GM19395 (cell line): ENCODE results near the gene GLT6D1.

ENCODE experiments used
- ATAC-seq: cut with Tn5 transposase; IDR thresholded peaks from one replicate; pipeline ENCODE4 v1.9.1; 2021; ENCODE audit warnings: mild to moderate bottlenecking, moderate library complexity; ENCODE audit not compliant: unreplicated experiment

Gene GLT6D1

DNA sequence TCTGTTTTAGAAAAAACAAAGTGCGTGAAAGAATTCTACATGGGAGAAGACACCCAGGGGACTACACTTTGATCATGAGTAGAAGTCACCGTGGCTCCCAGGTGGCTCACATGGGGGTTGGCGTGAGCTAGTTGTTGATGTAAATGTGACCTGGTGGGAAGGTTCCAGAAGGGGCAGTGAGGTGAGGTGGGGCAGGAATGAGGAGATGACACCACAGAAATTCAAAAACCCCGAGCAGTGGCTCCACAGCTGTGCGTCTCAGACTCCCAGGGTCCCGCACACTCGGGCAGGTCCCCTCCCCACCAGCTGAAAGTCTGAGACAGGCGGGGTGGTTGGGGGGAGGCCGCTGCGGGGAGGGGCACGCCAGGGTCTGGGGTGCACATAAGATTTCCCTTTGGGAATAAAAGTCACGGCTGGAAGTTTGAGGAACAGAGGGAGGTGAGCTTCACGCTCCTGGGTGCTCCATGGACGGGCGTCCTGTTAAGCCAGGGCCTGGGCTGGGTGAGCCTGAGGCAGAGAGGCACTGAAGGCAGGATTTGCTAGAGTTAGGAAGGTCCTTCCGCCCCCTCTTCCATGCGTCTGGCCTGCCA is 29.9 kb downstream of the GLT6D1 start:
- no peak for ATAC-seq

DNA sequence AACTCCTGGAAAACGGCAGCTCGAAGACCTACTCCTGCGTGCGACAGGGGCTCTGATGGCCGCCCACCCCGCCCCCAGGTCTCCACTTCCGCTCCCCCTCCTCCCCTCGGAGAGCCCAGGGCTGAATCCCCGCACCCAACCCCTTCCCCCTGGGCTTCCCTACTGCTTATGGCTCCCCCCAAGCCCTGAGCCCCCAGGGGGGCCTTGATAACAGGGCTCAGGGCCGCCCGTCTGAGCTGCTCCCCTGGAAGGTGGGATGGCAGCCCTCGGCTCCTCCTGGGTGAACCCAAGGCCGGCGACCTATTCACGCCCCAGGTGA is 30.4 kb downstream of the GLT6D1 start:
- ATAC-seq = no peak

DNA sequence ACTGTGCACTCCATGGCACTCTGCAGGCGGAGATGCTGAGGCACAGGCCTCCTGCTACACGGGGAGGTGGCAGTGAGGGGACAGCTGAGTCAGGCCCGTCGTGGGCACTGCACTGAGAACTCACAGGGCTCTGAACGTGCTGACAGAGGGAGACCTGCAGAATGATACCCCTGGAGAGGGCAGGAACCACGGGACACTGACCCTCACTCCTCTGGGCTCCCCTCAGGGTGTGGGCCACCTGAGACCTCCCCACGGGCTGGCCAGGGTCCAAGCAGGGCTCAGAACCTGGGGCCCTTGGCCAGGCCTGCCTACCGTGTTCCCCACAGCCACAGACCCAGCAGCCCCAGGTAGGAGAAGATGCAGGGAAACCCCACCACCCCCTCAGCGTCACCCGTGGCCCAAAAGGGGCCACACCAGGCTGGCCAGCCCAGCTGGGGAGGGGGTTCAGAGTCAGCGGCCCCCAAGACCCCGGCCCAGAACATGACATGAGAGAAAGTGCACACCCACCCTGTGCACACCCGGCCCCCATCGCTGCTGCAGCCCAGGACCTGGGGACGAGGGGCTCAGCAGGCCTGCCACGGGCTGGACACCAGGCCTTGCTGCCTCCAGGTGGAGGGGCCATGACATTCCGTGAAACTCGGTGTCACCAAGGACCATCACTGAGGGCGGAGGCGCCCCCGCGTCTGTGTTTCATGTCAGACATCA is 30.9 kb downstream of the GLT6D1 start:
- ATAC-seq = no peak

DNA sequence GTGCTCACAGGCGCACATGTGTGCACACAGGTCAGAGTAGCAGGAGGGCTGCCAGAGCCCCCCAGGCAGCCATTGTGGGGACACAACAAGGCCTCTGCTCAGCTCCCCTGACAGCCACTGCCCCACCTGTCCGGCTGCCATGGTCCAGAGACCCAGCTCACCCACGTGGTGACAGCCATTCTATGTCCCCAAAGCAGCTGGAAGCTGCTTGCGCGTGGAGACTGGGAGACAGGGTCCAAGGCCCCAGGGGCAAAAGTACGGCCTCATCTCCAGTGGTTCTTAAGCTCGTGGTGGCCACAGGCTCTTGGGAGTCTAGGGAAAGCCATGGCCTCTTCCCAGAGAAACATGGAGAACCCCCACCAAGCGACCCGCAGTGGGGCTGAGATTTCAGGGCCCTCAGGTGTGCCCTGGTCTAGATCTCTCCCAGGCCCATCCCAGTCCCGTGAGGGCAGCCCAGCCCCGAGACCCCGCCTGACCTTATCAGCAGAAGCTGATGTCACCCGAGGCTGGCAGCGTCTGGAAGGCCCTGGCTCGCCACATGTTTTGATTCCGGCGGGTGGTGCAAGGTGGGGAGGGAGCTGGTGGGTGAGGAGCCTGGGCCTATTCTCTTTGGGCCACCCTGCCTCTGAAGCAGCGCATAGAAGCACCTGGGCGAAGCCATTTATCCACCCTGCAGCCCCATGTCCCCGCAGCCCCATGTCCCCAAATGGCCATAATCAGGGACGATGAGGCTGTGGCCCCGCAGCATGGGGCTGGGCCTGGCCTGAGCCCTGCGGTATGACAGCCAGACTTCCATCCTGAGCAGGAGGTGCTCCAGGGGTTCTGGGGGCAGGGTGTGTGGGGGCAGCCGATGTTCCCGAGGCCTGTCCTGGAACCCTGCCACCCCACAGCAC is 31.7 kb downstream of the GLT6D1 start:
- ATAC-seq = no peak

DNA sequence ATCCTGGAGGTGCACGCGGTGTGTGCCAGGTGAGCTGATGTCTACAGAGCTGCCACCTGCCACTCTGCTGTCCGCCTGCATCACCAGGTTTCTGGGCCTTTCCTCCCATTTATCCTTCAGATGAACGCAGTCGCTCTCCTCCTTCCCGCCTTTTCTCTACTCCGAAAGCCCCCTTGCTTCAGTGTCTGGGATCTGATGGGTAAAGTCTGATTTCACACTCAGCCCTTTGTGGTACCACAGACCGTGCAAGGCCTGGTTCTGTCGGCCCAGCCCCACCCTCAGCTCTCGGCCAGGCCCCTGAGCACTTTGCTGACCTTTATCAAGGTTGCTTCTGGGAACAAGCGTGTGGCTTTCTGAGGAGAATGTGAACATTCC is 32.5 kb downstream of the GLT6D1 start:
- ATAC-seq = no peak

DNA sequence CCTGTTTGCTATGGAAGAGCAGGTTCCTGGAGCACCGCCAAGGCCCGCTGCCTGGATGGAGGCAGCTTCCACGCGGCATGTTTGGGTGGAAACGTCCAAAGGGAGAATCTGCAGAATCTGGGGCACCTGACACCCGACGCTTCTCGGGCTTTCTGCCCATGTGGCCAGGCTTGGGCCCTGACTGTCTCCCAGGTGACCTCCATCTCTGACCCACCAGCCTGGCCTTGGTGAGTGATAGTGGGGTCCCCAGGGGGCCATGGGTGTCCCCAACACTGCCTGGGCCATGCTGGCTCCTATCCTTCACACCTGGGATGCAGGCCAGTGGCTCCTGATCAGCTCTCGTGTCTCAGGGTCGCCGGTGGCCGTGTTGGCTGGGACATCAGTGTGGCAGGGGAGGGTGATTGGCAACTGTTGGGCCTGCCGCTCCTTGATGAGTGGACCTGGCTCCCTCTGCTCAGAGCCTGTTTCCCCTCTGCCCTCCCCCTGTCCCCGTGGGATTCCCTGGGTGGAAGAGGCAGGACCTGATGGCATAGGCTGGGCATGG is 34.0 kb downstream of the GLT6D1 start:
- ATAC-seq = no peak

DNA sequence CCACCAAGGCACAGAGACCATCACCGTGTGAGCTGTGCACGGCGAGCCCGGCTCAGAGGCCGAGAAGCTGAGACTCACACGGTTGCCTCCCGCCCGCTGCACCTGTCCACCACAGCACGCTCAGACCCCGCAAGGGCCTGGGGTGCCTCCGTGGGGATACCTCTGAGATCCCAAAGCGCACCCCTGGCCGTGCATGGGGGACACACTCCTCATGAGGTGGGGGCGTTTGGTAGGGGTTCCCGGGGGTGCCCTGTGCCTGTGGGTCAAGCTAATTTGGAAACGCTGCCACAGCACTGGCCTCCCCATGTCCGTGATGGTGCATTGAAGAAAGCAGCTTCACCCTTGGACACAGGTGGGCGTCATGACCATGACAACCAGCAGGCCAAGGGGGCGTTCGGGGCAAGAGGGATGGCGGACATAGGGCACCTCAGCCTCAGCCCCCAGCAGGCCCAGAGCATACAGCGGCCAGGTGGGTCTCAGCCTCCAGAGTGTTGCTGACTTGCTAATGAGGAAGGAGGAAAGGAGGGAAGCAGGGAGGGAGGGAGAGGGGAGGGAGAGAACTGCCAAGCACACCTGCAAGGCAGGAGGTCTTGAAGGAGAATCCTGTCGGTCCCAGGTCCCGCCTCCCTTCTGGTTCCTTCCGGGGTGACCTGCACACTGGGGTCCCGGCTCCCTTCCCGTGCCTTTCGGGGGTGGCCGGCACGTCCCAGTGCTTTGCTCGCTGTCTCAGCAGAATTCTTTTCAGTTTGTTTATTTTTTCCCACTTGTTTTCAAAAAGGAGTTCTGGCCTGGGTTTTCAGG is 34.7 kb downstream of the GLT6D1 start:
- ATAC-seq = no peak

DNA sequence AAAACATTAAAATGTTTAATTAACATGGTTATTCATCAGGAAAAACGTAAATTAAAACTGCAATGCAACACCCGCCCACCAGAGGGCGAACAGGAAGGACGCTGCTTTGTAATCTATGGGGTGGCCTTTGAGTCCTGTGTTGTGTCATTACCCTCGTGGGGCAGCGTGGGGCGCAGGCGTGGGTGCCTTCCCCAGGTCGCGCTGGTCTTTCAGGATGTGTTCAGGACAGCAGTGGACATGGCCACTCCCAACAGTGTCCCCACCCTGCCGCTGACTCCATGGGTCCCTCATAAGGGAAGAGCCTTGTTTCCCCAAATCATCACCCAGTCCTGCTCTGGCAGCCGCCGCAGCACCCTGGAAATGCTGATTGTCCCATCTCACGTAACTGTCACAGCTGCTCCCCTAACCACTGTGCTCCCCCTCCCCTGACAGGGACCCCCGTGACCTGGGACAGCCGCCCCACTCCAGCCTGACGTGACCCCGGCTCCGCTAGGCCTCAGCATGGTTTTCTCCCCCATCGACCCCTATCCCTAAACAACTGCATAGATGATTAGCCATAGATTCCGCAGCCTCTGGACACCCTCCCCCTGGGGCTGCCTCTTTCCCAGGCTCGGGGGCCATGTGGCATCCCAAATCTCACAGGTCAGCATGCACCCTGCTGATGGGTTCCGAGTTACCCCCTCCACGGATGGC is 36.4 kb downstream of the GLT6D1 start:
- no peak for ATAC-seq

DNA sequence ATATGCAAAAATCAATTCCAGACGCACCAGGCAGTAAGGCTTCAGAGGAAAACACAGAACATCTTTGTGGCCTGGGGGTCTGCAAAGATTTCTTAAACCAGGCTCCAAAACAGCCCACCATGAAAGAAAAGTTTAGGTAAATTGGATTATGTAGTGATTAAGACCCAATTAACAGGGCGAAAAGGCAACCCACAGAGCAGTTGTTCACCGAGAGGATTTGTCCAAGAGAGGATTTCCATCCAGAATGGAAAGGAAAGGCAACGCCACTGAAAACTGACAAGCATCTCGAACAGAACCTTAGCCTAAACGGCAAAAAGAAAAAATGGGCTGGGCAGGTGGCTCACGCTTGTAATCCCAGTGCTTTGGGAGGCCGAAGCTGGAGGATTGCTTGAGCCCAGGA is 37.4 kb downstream of the GLT6D1 start:
- no peak for ATAC-seq

DNA sequence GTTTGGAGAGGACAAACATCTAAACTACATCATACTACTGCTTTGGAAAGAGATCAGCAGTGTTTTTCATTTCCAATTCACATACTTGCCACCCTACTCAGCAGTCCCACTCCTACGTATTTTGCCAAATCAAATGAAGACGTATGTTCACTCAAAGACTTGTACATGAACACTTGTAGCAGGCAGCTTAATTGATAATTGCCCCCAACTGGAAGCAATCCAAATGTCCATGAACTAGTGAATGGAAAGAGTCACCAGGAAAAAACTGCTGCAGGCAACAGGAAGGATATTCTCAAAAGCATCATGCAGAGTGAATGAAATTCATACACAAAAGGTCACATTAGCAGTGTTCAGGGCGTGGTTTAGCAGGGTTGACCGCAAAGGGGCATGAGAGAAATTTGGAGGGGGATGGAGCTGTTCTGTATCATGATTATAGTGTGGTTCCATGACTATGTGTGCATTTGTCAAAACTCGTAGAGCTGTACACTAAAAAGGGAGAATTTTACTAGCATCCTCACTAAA is 39.0 kb downstream of the GLT6D1 start:
- no peak for ATAC-seq

DNA sequence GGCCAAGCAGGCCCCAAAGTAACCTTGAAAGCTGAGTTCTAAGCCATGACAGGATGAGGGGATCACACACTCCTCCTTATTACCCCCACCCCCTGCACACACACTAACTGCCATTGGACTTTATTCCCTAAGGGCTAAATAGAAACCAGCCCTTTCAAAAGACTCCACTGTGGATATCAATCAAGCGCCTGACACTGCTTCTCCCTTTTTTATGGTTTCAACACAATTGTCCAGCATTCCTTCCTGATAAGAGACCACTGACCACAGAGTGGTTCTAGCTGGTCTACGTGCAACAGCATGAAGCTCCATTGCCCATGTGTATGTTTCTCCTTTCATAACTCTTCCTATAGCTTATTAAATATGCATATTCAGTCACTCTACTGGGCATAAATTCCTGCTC is 43.1 kb downstream of the GLT6D1 start:
- no peak for ATAC-seq

DNA sequence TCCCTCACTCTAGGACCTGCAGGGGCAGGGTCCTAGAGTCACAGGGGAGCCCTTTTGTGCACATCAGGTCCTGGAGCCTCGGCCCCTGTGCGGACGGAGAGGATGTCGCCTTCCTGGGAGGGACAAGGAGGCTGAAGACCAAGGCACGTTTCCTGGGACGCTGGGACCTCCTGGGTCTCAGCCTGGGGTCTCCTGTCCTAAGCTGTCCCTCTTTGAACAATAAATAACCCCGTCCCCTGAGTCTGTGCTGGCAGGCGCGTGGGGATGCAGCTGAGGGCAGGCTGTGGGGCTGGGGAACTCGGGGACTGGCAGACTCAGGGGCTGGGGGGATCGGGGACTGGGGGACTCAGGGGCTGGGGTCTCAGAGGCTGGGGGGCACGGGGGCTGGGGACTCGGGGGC is 46.7 kb downstream of the GLT6D1 start:
- no peak for ATAC-seq

DNA sequence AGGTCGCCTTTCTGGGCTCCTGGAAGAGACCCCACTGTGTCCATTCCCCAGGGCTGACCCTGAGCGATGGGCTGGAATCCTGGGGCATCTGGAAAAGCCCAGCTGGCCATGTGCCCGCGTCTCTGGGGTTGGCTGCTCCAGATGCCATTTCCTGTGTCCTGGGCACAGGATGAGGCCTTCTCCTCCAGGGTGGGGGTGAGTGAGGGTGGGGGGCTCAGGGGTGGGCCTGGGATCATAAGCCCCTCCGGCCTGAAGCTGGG is 47.1 kb downstream of the GLT6D1 start:
- ATAC-seq = no peak

DNA sequence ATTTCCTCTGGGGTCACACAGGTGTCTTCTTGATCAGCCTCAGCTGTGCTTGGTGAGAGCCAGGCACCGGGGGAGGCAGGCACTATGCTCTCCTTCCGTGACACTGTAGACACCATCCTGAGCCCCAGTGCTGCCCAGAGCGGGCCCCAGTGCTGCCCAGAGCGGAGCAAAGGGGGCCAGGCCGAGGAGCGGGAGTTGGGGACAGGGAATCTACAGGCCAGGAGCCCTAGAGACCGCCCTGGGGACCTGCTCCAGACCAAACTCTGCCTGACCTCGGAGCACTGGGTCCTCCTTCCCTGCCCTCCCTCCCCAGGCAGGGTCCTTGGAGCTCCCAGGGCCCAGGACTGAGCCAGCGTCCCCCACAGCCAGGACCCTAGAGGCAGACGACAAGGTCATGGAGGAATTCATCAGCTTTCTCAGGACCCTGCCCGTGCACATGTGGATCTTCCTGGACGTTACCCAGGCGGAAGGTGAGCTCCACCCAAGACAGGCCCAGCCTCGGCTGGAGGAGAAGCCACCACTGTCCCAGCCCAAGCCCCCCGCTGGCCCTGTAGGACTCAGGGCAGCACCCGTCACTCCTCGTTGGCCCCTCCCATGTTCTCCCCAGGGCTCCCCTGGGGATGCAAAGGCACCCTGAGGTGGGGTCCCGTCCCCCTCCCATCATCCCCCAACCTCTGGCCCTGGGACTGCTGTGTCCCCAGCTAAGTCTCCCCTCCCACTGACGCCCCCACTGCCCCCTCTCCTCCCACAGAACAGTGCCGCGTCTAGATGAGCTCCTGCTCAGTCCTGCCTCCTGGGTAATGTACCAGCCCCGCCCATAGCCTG is 47.6 kb downstream of the GLT6D1 start:
- no peak for ATAC-seq

DNA sequence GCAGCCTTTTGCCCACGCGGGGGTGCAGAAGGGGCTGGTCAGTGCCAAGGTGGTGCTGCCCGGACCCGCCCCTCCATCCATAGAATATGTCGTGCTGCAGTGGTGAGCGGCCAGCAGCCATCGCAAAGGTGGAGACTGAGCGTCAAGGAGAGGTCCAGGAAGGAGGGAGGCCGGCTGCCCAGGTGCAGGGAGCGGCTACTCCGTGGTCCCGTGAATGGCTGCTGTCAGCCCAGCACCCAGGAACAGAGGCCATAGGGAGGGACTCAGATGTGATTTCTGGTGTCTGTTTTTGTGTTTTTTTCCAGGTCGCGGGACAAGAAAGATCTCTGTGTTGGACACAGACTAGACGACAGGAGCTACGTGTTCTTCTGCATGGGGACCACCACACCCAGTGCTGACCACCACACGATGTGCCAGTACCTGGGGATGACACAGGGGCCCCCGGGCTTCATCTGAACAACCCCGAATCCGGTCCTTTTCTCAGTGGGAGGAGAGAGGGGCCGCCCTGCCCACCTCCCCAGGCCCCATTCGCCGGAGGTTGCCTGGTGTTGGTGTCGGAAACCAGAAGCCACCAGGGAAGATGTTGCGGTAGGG is 48.8 kb downstream of the GLT6D1 start:
- ATAC-seq = no peak

DNA sequence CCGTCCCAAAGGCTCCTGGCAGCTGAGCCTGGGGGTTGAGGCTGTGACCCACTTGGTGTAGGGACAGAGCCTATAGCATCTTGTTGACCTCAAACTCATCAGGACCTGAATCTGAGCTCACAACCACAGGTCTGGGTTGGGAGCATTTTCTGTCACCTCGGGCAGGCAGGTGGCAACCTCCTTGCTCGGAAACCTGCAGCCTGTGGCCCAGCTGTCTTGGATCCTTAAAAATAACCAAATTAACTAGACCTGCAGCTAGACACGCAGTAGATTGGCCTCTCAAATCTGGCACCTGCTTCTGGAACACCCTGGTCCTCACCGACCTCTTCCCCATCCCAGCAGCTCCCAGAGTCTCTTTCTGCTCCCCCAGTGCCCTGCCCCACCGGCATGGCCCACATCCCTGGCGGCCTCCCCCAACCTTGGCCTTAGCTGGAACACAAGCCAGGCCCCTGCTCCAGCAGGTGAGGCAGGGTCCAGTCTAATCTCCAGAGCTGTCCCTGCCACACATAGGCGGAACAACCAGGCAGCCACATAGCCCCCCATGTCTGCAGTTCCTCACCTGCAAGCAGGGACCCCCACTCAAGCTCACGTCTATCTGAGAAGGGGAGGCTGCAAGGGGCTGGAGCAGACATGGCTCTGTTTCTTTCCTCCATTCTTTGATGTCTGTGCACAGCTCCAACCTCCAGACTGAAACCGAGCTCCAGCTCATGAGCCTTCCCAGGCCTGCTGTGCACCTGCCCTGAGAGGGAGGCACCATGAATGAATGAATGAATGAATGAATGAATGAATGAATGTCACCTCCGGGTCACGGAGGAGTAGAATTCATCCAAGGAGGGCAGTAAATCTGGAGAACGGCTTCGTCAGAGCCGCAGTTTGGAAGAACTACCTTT is 49.5 kb downstream of the GLT6D1 start:
- ATAC-seq = no peak

DNA sequence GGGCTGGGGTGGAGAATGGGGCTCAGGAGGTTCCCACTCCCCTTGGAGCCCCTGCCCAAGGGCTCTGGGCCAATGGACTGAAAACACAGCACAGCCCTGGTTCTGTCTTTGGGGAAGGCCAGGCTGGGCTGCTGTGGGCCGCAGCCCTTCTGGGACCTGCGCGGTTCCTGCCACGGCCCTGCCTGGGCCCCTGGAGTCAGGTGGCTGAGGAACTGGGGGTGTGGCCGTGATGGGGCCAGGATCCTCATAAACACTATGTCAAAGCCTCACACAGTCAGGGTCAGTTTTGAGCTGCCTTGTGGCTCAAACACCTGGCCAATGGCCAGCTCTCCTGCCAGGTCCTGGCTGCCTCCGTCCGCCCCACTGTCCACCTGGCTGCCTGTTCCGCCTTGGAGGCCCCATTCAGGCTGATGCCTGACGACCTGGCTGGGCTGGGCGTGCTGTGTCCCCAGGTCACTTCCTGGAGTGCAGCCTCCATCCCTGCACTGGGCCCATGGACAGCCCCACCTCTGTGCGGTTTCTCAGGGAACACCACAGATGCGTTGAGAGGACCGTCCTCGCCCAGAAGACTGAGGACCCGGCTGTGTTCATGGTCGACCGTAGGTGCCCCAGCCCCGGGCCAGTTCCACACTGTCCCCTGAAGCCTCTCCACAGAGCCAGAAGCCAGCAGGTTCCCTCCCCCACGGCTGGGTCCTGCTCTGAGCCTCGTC is 50.3 kb downstream of the GLT6D1 start:
- no peak for ATAC-seq

DNA sequence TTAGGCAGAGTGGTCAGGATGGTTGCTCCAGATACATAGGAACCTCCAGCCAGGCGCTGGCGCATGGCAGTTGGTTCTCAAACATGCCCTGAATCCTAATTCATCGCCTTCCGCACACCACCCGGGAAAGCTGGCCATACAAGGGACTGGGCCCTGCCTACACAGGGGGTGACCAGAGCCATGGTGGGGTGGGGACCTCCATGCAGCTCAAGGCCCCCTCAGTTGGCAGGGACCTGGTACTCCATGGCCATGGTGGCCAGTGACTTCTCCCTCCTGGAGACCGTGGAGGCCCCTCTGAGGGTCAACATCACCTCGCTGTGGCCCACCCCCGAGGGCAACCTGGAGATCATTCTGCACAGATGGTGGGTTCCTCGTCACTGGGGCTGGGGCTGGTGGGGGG is 51.0 kb downstream of the GLT6D1 start:
- ATAC-seq = no peak
